Measurements from ENCODE around the gene GRID2IP.
A peak's percentile ranks its signal among the peaks of the same experiment; 100 is the strongest.

The GRID2IP gene

GRCh38 chr7:6448943-6449543 is 102.2 kb downstream of the GRID2IP start:
- H3K4me3 ChIP-seq (ENCODE audit: low read length) = no peak overlapping the region
- no peaks in the 10 kb centered on the region for H3K27me3 ChIP-seq (ENCODE audit: low read depth, low read length)
- no peak overlapping the region for H3K27ac ChIP-seq (ENCODE audit: low read length)
- no peaks in the 10 kb centered on the region for H3K4me1 ChIP-seq (ENCODE audit: low read length)
- H3K36me3 ChIP-seq (replicated peaks; ENCODE audit: low read depth, low read length) = peaks cover 10% of the 10 kb centered on the region
- H3K9me3 ChIP-seq (ENCODE audit: insufficient read depth, low read length) = no peaks in the 10 kb centered on the region
- peaks cover 31% of the 10 kb centered on the region for H3K79me2 ChIP-seq (ENCODE audit: low read length)
- no peaks in the 10 kb centered on the region for H4K20me1 ChIP-seq (ENCODE audit: insufficient read depth, low read length)
- no peak overlapping the region for H2AFZ ChIP-seq (ENCODE audit: low read depth, low read length)
- H3K4me2 ChIP-seq (ENCODE audit: low read length) = peak overlapping the region; percentile 79; the same call in 1 of the 2 replicates
- H3K9ac ChIP-seq (ENCODE audit: low read length) = no peak overlapping the region
- TF ChIP-seq, protein P1, sequence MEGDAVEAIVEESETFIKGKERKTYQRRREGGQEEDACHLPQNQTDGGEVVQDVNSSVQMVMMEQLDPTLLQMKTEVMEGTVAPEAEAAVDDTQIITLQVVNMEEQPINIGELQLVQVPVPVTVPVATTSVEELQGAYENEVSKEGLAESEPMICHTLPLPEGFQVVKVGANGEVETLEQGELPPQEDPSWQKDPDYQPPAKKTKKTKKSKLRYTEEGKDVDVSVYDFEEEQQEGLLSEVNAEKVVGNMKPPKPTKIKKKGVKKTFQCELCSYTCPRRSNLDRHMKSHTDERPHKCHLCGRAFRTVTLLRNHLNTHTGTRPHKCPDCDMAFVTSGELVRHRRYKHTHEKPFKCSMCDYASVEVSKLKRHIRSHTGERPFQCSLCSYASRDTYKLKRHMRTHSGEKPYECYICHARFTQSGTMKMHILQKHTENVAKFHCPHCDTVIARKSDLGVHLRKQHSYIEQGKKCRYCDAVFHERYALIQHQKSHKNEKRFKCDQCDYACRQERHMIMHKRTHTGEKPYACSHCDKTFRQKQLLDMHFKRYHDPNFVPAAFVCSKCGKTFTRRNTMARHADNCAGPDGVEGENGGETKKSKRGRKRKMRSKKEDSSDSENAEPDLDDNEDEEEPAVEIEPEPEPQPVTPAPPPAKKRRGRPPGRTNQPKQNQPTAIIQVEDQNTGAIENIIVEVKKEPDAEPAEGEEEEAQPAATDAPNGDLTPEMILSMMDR (IDR thresholded peaks at IDR 0.05; ENCODE audit: low read depth, low read length) = no peak
- no peak for TF ChIP-seq EZH2phosphoT487 (IDR thresholded peaks at IDR 0.05; ENCODE audit: low read depth)

DNA sequence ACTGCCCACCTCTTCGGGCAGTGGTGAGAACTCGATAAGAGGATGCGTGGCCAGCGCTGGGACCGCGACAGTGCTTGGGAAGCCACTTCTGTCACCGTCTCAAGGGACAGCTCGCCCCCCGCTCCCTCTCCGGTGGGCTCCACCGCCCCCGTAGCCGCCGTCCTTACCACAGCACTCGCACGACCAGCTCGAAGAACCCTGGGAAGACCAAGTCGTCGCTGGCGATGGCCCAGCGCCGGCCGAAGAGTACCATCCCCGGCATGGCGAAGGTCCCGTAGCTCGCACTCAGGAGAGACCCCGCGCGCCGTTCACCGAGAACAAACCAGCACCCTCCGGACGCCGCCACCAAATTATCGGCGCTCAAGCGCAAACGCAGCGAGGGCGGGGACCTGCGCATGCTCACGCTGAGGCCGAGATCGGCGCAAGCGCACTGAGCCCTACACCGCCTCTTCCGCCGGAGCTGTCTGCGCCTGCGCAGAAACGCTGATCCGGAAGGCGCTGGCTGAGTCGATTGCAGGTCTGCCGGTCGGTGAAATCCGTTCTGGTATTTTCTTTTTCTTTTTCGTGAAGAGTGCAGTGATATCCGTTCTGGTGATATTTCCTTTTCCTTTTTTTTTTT is 103.6 kb downstream of the GRID2IP start, which contains the start of gene DAGLB:
Gene DAGLB (minus strand): TSS at position 374 of the 619 bp plus-strand sequence. CDS start 112 bp downstream, at position 262.
- peaks cover 38% of the 10 kb centered on the region for H3K79me2 ChIP-seq (ENCODE audit: low read length)
- TF ChIP-seq EZH2phosphoT487 (IDR thresholded peaks at IDR 0.05; ENCODE audit: low read depth) = no peak
- TF ChIP-seq, protein P1 (IDR thresholded peaks at IDR 0.05; ENCODE audit: low read depth, low read length) = no peak
- no peaks in the 10 kb centered on the region for H3K27me3 ChIP-seq (ENCODE audit: low read depth, low read length)
- peak within 1 kb of the TSS; percentile 90 for H3K9ac ChIP-seq (ENCODE audit: low read length)
- H3K9me3 ChIP-seq (ENCODE audit: insufficient read depth, low read length) = no peaks in the 10 kb centered on the region
- no peaks in the 10 kb centered on the region for H4K20me1 ChIP-seq (ENCODE audit: insufficient read depth, low read length)
- H3K4me2 ChIP-seq (ENCODE audit: low read length) = peak within 1 kb of the TSS; percentile 91
- peak within 1 kb of the TSS; percentile 19; the same call in 1 of the 2 replicates for H2AFZ ChIP-seq (ENCODE audit: low read depth, low read length)
- H3K4me1 ChIP-seq (ENCODE audit: low read length) = no peaks in the 10 kb centered on the region
- H3K4me3 ChIP-seq (ENCODE audit: low read length) = peak within 1 kb of the TSS; percentile 95
- peaks cover 16% of the 10 kb centered on the region for H3K36me3 ChIP-seq (replicated peaks; ENCODE audit: low read depth, low read length)
- H3K27ac ChIP-seq (ENCODE audit: low read length) = peak within 1 kb of the TSS; percentile 35
